Upper lobe of left lung (tissue), 4 donors: ENCODE results near the gene DENND1A.

ENCODE experiments used
- CTCF ChIP-seq, 6 experiments: fragments of 450-650 bp in 4 of 6; fragments of 200-600 bp in 2 of 6; sonication (generic) in 2 of 6; IDR thresholded peaks; one replicate each; pipeline ENCODE4 v1.5.1; 2016 to 2019; ENCODE audit warnings: antibody characterized with exemption in 6 of 6
- EP300 ChIP-seq, 4 donors: sonication (generic); formaldehyde crosslinking; IDR thresholded peaks; one replicate each; pipeline ENCODE4 v1.5.1; 2017; ENCODE audit warnings: antibody characterized with exemption in 4 of 4, control low read depth in 2 of 4
- POLR2A ChIP-seq, 4 donors: fragments of 450-650 bp; IDR thresholded peaks; one replicate each; pipeline ENCODE4 v1.5.1; 2016 to 2017; ENCODE audit warnings: antibody characterized with exemption in 4 of 4, mild to moderate bottlenecking in 2 of 4

GRCh38 chr9:123548741-123549545 is 381.0 kb downstream of the DENND1A start:
- TF ChIP-seq CTCF (IDR thresholded peaks at IDR 0.05) = no peak
- peak in 1 of 4 donors; percentile 5 for TF ChIP-seq POLR2A (IDR thresholded peaks at IDR 0.05)
- no peak for TF ChIP-seq EP300 (IDR thresholded peaks at IDR 0.05)
